ENCODE measurements around the gene HDAC1.
"Not testable (repeated sequence)": the region's sequence is repeated elsewhere in the genome, so short reads cannot be mapped to it uniquely, and the experiment has no call there.

Gene HDAC1

GRCh38 chr1:32291708-32292538, at the start of gene HDAC1:
Gene HDAC1 (plus strand): TSS chr1:32292083. CDS start chr1:32292170, 87 bp downstream.
- peak; percentile 97 for DNase-seq

- no peak for DNase-seq
Measured at GRCh38 chr1:32242341-32242851, 49.5 kb upstream of the HDAC1 start.

- no peak for DNase-seq
Measured at GRCh38 chr1:32246888-32247273, 45.0 kb upstream of the HDAC1 start, which contains the start of gene FAM167B. Gene FAM167B (plus strand): TSS chr1:32247222. CDS start chr1:32247422, 200 bp downstream.

- DNase-seq: no peak
Measured at GRCh38 chr1:32247452-32247851, 44.4 kb upstream of the HDAC1 start.

- peak; percentile 73 for DNase-seq
Measured at GRCh38 chr1:32247983-32248889, 43.6 kb upstream of the HDAC1 start.

GRCh38 chr1:32249831-32250525, 41.9 kb upstream of the HDAC1 start:
- DNase-seq: peak; percentile 87

GRCh38 chr1:32250893-32251716, 40.8 kb upstream of the HDAC1 start, which contains the start of gene LCK:
Gene LCK (plus strand): TSS chr1:32251265. CDS start chr1:32274330, 23,065 bp downstream.
- peak; percentile 69 for DNase-seq

GRCh38 chr1:32255072-32256071, 36.5 kb upstream of the HDAC1 start:
- DNase-seq: no peak

- no peak for DNase-seq
Measured at GRCh38 chr1:32256473-32257226, 35.2 kb upstream of the HDAC1 start.

GRCh38 chr1:32257227-32257508, 34.7 kb upstream of the HDAC1 start:
- DNase-seq: no peak

- not testable (repeated sequence) for DNase-seq
Measured at GRCh38 chr1:32263236-32263593, 28.7 kb upstream of the HDAC1 start.

GRCh38 chr1:32263744-32264143, 28.1 kb upstream of the HDAC1 start:
- no peak for DNase-seq

- no peak for DNase-seq
Measured at GRCh38 chr1:32265846-32266245, 26.0 kb upstream of the HDAC1 start.

GRCh38 chr1:32266921-32267591, 24.8 kb upstream of the HDAC1 start:
- no peak for DNase-seq

GRCh38 chr1:32269744-32270143, 22.1 kb upstream of the HDAC1 start:
- DNase-seq: no peak

- no peak for DNase-seq
Measured at GRCh38 chr1:32272557-32273390, 19.1 kb upstream of the HDAC1 start.

GRCh38 chr1:32273391-32274208, 18.3 kb upstream of the HDAC1 start:
- DNase-seq: peak; percentile 90

All from activated gamma-delta T cell treated with Interleukin-2 at 50 U/mL for 16 hours (primary cell).